Gastrocnemius medialis (tissue), 4 donors: ENCODE data around the gene C13orf46.

Experiments used
- POLR2A ChIP-seq, 2 donors: fragments of 450-650 bp; IDR thresholded peaks; one replicate each; pipeline ENCODE4 v1.6.1; 2017; ENCODE audit warnings: antibody characterized with exemption in 2 of 2, mild to moderate bottlenecking in 2 of 2, moderate library complexity in 2 of 2
- TF ChIP-seq, protein P1 (sequence below), 5 experiments: fragments of 450-650 bp in 3 of 5; fragments of 200-600 bp in 2 of 5; sonication (generic) in 2 of 5; IDR thresholded peaks in 4 of 5; conservative IDR thresholded peaks in 1 of 5; 1 replicate in 4 of 5; 2 replicates in 1 of 5; pipeline ENCODE4 v1.5.1; 2016 to 2019; ENCODE audit warnings: antibody characterized with exemption in 5 of 5, mild to moderate bottlenecking in 3 of 5, moderate library complexity in 3 of 5

DNA sequence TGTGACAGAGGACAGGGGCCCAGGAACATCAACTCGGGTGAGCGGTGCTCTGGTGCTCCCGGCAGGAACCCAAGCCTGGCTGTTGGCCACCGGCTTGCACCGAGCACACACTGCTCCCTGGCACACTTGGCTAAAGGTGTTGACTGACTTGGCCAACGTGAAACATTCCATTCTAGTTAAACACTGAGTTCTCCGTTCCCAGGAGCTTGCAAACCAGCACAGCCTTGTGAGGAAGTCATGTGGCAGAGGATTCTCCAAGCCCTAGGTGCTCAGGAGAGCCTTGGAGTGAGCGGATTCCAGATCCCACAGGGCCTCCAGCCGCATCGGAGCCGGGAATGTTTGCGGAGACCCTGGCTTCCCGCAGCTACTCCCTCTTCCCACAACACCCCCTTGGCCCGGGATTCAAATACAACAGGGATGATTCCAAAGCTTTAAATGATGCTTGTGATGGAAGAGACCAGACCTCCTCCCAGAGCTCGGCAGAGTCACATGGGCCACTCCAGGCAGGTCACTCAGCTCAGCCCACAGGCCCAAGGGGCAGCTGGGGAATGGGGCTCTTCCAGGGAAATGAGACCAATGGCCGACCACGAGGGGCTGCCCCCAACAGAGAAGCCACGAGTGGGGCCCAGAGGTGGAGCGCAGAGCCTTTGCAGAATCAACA lies 2.9 kb downstream of the C13orf46 start:
- TF ChIP-seq, protein P1, sequence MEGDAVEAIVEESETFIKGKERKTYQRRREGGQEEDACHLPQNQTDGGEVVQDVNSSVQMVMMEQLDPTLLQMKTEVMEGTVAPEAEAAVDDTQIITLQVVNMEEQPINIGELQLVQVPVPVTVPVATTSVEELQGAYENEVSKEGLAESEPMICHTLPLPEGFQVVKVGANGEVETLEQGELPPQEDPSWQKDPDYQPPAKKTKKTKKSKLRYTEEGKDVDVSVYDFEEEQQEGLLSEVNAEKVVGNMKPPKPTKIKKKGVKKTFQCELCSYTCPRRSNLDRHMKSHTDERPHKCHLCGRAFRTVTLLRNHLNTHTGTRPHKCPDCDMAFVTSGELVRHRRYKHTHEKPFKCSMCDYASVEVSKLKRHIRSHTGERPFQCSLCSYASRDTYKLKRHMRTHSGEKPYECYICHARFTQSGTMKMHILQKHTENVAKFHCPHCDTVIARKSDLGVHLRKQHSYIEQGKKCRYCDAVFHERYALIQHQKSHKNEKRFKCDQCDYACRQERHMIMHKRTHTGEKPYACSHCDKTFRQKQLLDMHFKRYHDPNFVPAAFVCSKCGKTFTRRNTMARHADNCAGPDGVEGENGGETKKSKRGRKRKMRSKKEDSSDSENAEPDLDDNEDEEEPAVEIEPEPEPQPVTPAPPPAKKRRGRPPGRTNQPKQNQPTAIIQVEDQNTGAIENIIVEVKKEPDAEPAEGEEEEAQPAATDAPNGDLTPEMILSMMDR (IDR thresholded peaks at IDR 0.05 in 4 of 5, conservative IDR thresholded peaks at IDR 0.05 in 1 of 5) = no peak
- TF ChIP-seq POLR2A (IDR thresholded peaks at IDR 0.05) = no peak
